ENCODE results near the gene CABP2. TPM values are rescaled to one million over a fixed set of nuclear protein-coding genes. Genes with fewer than 3 reads are reported as not detected.

CABP2 gene
- total and polyA plus RNA-seq, 10 of the 15 experiments (the other 5 are each of a cell fraction or from before 2014, with no cell fraction given) = not detected

GRCh38 chr11:67539550-67539949 lies 16.3 kb upstream of the CABP2 start:
- H3K27me3 ChIP-seq (replicated peaks in 1 of 2; ENCODE audit: control insufficient read depth in 2 of 2, insufficient read depth in 2 of 2, low read length in 1 of 2) = no peaks in the 10 kb centered on the region; a peak in 1 of 4 replicates
- no peak overlapping the region for H2AFZ ChIP-seq (ENCODE audit: control insufficient read depth, low read depth, low read length)
- ChIA-PET POLR2A (no interaction called here), CTCF (no interaction called here), RAD21 (ENCODE audit: unreplicated experiment) (no interaction called here), SMC1A (ENCODE audit: uncharacterized antibody, unreplicated experiment) (no interaction called here)
- DNase-seq (ENCODE audit: low read depth, low spot score) (no peak), ATAC-seq (no peak), FAIRE-seq (no peak)
- no peaks in the 10 kb centered on the region for H3K4me1 ChIP-seq (ENCODE audit: control insufficient read depth, insufficient read depth, low read length)
- H3K36me3 ChIP-seq (ENCODE audit: control insufficient read depth in 2 of 2, insufficient read depth in 2 of 2, low read length in 1 of 2) = no peaks in the 10 kb centered on the region
- no peak for TF ChIP-seq SIX5 (IDR thresholded peaks at IDR 0.05; ENCODE audit: low read depth, low read length, severe bottlenecking)
- 0 out of 2 replicates have a peak, but pooled peaks have one; percentile 38 for TF ChIP-seq NFYB (IDR thresholded peaks at IDR 0.05; ENCODE audit: insufficient read depth, low read depth, low read length)
- no peak for TF ChIP-seq SP1 (IDR thresholded peaks at IDR 0.05; ENCODE audit: low read depth, low read length)
- TF ChIP-seq ETV6 (conservative IDR thresholded peaks at IDR 0.05 in 1 of 2, IDR thresholded peaks at IDR 0.05 in 1 of 2; ENCODE audit: borderline replicate concordance in 1 of 2, low read depth in 1 of 2) = no peak
- TF ChIP-seq SREBF1 (IDR thresholded peaks at IDR 0.05; ENCODE audit: low read length) = no peak
- TF ChIP-seq ZNF622 (IDR thresholded peaks at IDR 0.05) = no peak
- TF ChIP-seq MTA2 (IDR thresholded peaks at IDR 0.05; ENCODE audit: low read depth) = no peak
- no peak overlapping the region for H3K27ac ChIP-seq (ENCODE audit: control insufficient read depth, insufficient read depth)
- no peak overlapping the region for H3K4me3 ChIP-seq
- no peaks in the 10 kb centered on the region for H3K79me2 ChIP-seq (ENCODE audit: control insufficient read depth, insufficient read depth, low read length)
- in situ Hi-C loops (cut with MboI) = no loop called here
- intact Hi-C loops (cut with micrococcal nuclease; ENCODE audit: unreplicated experiment) = no loop called here
- BruUV-seq (replicated peaks) = no TSS peak
- no peak overlapping the region for H3K4me2 ChIP-seq (ENCODE audit: control insufficient read depth, insufficient read depth)
- H3K9me3 ChIP-seq (replicated peaks; ENCODE audit: control insufficient read depth, insufficient read depth, low read length) = peaks cover 1% of the 10 kb centered on the region; the same call in 2 of the 3 replicates
- no peak overlapping the region for H3K9ac ChIP-seq (ENCODE audit: control insufficient read depth, insufficient read depth, low read length)
- no peaks in the 10 kb centered on the region for H4K20me1 ChIP-seq (ENCODE audit: control insufficient read depth, insufficient read depth)
- 43% methylated on average over 4 of the region's 4 CpGs for WGBS (ENCODE audit: insufficient coverage, insufficient replicate concordance, low lambda C conversion rate, missing lambda C conversion rate)

- in situ Hi-C loops (cut with MboI) (no loop called here), intact Hi-C loops (cut with micrococcal nuclease; ENCODE audit: unreplicated experiment) (no loop called here)
- ChIA-PET SMC1A (ENCODE audit: uncharacterized antibody, unreplicated experiment) (no interaction called here), POLR2A (no interaction called here), CTCF (no interaction called here), RAD21 (ENCODE audit: unreplicated experiment) (no interaction called here)
- Histone ChIP-seq H3K9ac (ENCODE audit: control insufficient read depth, insufficient read depth, low read length) (no peak overlapping the region), H3K27me3 (replicated peaks in 1 of 2; ENCODE audit: control insufficient read depth in 2 of 2, insufficient read depth in 2 of 2, low read length in 1 of 2) (no peaks in the 10 kb centered on the region; a peak in 1 of 4 replicates), H3K79me2 (ENCODE audit: control insufficient read depth, insufficient read depth, low read length) (no peaks in the 10 kb centered on the region), H2AFZ (ENCODE audit: control insufficient read depth, low read depth, low read length) (no peak overlapping the region), H4K20me1 (ENCODE audit: control insufficient read depth, insufficient read depth) (no peaks in the 10 kb centered on the region), H3K9me3 (replicated peaks; ENCODE audit: control insufficient read depth, insufficient read depth, low read length) (peaks cover 4% of the 10 kb centered on the region; the same call in 2 of the 3 replicates), H3K36me3 (ENCODE audit: control insufficient read depth in 2 of 2, insufficient read depth in 2 of 2, low read length in 1 of 2) (no peaks in the 10 kb centered on the region), H3K4me1 (ENCODE audit: control insufficient read depth, insufficient read depth, low read length) (no peaks in the 10 kb centered on the region), H3K4me2 (ENCODE audit: control insufficient read depth, insufficient read depth) (no peak overlapping the region), H3K4me3 (no peak overlapping the region), H3K27ac (ENCODE audit: control insufficient read depth, insufficient read depth) (no peak overlapping the region)
- 53% methylated on average over 7 of the region's 10 CpGs for WGBS (ENCODE audit: insufficient coverage, insufficient replicate concordance, low lambda C conversion rate, missing lambda C conversion rate)
- BruUV-seq (replicated peaks) = no TSS peak
- DNase-seq (ENCODE audit: low read depth, low spot score) (no peak), FAIRE-seq (no peak), ATAC-seq (no peak)
- TF ChIP-seq ZNF592 (IDR thresholded peaks at IDR 0.05) = no peak
Measured at GRCh38 chr11:67538823-67539505, 15.7 kb upstream of the CABP2 start.
